Fibroblast of the conjunctiva (primary cell): Measurements from ENCODE around the gene SUDS3.

ENCODE experiments used
- DNase-seq: peaks from one replicate; pipeline ENCODE4 v3.0.0-alpha.2; 2010; ENCODE audit warnings: low read depth

SUDS3 gene

GRCh38 chr12:118448341-118448740 is 72.0 kb downstream of the SUDS3 start:
- DNase-seq, result no peak

- DNase-seq, result no peak
Measured at GRCh38 chr12:118455327-118455726, 79.0 kb downstream of the SUDS3 start.

- DNase-seq, result no peak
Measured at GRCh38 chr12:118456741-118457140, 80.4 kb downstream of the SUDS3 start.

GRCh38 chr12:118459110-118459509 is 82.8 kb downstream of the SUDS3 start:
- no peak for DNase-seq

GRCh38 chr12:118463677-118464076 is 87.3 kb downstream of the SUDS3 start:
- DNase-seq, result no peak

GRCh38 chr12:118465706-118466105 is 89.4 kb downstream of the SUDS3 start:
- DNase-seq, result no peak
